Fibroblast of skin of right biceps (primary cell): ENCODE results near the gene THEMIS.
"Not testable (repeated sequence)": the region's sequence is repeated elsewhere in the genome, so short reads cannot be mapped to it uniquely, and the experiment has no call there.

ENCODE experiments used
- DNase-seq: peaks from one replicate; pipeline ENCODE4 v3.0.0-alpha.2; 2013

THEMIS gene

GRCh38 chr6:127900935-127901334, at the start of gene THEMIS:
Gene THEMIS (minus strand): TSS chr6:127901058. CDS start chr6:127900932, 126 bp downstream.
- no peak for DNase-seq

- DNase-seq = no peak
These were observed 48.4 kb upstream of the THEMIS start for GRCh38 chr6:127949251-127949650.

GRCh38 chr6:127946388-127946787, 45.5 kb upstream of the THEMIS start:
- DNase-seq = no peak

- no peak for DNase-seq
These were observed 44.7 kb upstream of the THEMIS start for GRCh38 chr6:127945434-127946097.

- no peak for DNase-seq
These were observed 40.4 kb upstream of the THEMIS start for GRCh38 chr6:127941228-127941627.

GRCh38 chr6:127939442-127940066, 38.7 kb upstream of the THEMIS start:
- peak; percentile 15 for DNase-seq

- peak; percentile 76 for DNase-seq
These were observed 37.8 kb upstream of the THEMIS start for GRCh38 chr6:127938701-127939100.

- no peak for DNase-seq
These were observed 36.9 kb upstream of the THEMIS start for GRCh38 chr6:127937747-127938146.

GRCh38 chr6:127937102-127937501, 36.2 kb upstream of the THEMIS start:
- peak; percentile 22 for DNase-seq

GRCh38 chr6:127934956-127935355, 34.1 kb upstream of the THEMIS start:
- DNase-seq = no peak

- no peak for DNase-seq
These were observed 33.3 kb upstream of the THEMIS start for GRCh38 chr6:127933852-127934840.

- no peak for DNase-seq
These were observed 32.3 kb upstream of the THEMIS start for GRCh38 chr6:127933137-127933536.

GRCh38 chr6:127932708-127933107, 31.9 kb upstream of the THEMIS start:
- DNase-seq = no peak

- DNase-seq = not testable (repeated sequence)
These were observed 25.6 kb upstream of the THEMIS start for GRCh38 chr6:127926441-127926840.

GRCh38 chr6:127924440-127924839, 23.6 kb upstream of the THEMIS start:
- DNase-seq = no peak

GRCh38 chr6:127924031-127924430, 23.2 kb upstream of the THEMIS start:
- no peak for DNase-seq

GRCh38 chr6:127923135-127923534, 22.3 kb upstream of the THEMIS start:
- DNase-seq = no peak

- no peak for DNase-seq
These were observed 21.1 kb upstream of the THEMIS start for GRCh38 chr6:127921982-127922381.

- DNase-seq = no peak
These were observed 19.9 kb upstream of the THEMIS start for GRCh38 chr6:127920804-127921203.

- DNase-seq = no peak
These were observed 17.9 kb upstream of the THEMIS start for GRCh38 chr6:127918506-127919427.

GRCh38 chr6:127917766-127918165, 16.9 kb upstream of the THEMIS start:
- no peak for DNase-seq

GRCh38 chr6:127914240-127914639, 13.4 kb upstream of the THEMIS start:
- no peak for DNase-seq
